SJCRH30 (cell line): ENCODE measurements around the gene JPH3. TPM values are rescaled to one million over a fixed set of nuclear protein-coding genes. Genes with fewer than 3 reads are reported as not detected.

Experiments
- DNase-seq, 2 experiments: peaks; one replicate each; pipeline ENCODE4 v3.0.0-alpha.2; 2015 to 2020
- H3K27ac ChIP-seq: fragments of 250-450 bp; sonication (Bioruptor Pico); 2 replicates; pipeline ENCODE4 v1.5.1; 2020; ENCODE audit warnings: mild to moderate bottlenecking, moderate library complexity
- H3K27me3 ChIP-seq: fragments of 250-450 bp; sonication (Bioruptor Pico); 2 replicates; pipeline ENCODE4 v1.5.1; 2020; ENCODE audit warnings: mild to moderate bottlenecking, moderate library complexity
- H3K36me3 ChIP-seq: fragments of 250-450 bp; sonication (Bioruptor Pico); 2 replicates; pipeline ENCODE4 v1.5.1; 2020; ENCODE audit warnings: mild to moderate bottlenecking, moderate library complexity
- H3K4me1 ChIP-seq: fragments of 250-450 bp; sonication (Bioruptor Pico); 2 replicates; pipeline ENCODE4 v1.5.1; 2020; ENCODE audit warnings: mild to moderate bottlenecking, moderate library complexity
- H3K4me3 ChIP-seq: fragments of 250-450 bp; sonication (Bioruptor Pico); 2 replicates; pipeline ENCODE4 v1.5.1; 2020; ENCODE audit warnings: mild to moderate bottlenecking, moderate library complexity
- H3K9me3 ChIP-seq: fragments of 250-450 bp; sonication (Bioruptor Pico); replicated peaks from 2 replicates; pipeline ENCODE4 v1.5.1; 2020; ENCODE audit warnings: mild to moderate bottlenecking, moderate library complexity
- total RNA-seq: library from RNA; depleted of rRNA; stranded (reverse); fragments of >200 nt; shearing (Covaris generic); gene quantifications from 2 replicates; pipeline ENCODE4 v1.2.3, GENCODE V29; 2014

The JPH3 gene
- total RNA-seq, 1 experiment from 2014 or later = not detected

DNA sequence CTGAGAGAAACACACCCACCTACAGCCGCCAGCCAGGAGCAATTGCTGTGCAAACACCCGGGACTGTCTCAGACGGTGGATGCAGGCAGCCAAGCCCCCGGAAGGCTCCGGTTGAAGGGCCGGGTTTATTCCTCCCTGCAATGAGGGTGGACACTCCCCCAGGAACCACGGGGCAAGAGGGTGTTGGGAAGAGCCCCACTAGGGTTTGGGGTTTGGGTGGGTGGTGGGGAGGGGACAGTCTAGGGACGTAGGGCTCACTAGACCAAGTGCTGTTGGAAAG, 19.2 kb downstream of the JPH3 start:
- Histone ChIP-seq H3K36me3 (no peaks in the 10 kb centered on the region), H3K27ac (no peak overlapping the region), H3K4me1 (no peaks in the 10 kb centered on the region), H3K9me3 (no peaks in the 10 kb centered on the region), H3K4me3 (no peak overlapping the region), H3K27me3 (no peaks in the 10 kb centered on the region)
- DNase-seq = no peak

DNA sequence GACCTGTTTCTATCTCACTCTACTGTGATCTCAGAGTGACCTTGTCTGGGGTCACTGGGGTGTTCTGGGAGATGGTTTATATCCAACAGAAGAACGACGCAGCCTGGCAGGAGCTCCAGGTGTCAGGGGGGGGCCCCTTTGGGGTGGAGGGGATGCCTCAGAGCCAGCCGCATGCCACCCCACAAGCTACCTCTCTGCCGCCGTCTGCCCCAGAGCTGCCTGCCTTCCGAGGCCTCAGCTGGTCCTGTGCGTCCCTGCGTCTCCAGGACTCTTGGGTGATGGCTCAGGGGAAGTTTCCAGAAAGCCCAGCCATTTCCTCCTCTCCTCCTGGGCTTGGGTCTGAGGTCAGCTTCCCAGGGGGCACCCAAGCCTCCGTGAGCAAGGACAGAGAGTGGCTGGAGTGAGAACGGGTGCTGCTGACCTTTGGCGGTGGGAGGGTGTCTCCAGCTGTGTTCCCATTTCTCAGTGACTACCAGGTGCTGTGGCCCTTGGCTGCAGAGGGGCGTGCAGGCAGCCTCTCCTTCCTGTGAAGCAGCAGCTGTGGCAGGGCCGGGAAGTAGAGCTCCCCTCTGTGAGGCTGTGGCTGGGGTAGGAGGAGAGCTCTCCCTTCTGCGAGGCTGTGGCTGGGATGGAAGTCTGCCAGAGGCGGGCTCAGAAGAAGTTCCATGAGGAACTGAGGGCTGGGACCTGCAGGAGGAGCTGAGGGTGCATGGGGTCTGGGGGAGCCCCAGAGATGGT, 19.8 kb downstream of the JPH3 start:
- Histone ChIP-seq H3K4me3 (no peak overlapping the region), H3K27me3 (no peaks in the 10 kb centered on the region), H3K4me1 (no peaks in the 10 kb centered on the region), H3K27ac (no peak overlapping the region), H3K9me3 (no peaks in the 10 kb centered on the region), H3K36me3 (no peaks in the 10 kb centered on the region)
- DNase-seq = peak; percentile 40 to 45

DNA sequence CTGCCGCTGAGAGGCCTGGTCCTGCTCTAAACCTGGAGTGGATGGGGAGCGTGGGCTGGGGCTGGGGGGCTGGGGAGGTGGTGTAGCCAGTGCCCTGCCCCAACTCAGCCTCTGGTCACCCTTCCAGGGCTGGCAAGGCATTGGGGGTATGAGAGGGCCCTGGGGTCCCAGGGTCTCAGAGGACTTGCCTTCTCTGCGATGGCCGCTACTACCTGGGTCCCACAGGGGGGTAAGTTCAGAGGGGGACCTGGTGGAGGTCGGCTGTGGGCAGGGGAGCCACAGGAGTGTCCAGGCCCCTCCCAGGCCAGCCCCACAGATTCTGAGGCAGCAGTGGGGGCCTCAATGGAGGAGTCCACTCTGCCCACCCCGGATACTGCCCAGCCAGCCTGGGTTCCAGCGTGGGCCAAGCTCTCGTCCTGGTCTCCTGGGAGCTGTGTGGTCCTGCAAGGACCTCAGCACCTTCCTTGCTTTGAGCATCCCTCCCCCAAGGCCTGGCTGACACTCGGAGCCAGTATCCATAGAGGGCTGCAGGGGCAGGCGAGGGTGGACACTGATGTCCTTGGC, 20.5 kb downstream of the JPH3 start:
- H3K4me1 ChIP-seq = no peaks in the 10 kb centered on the region
- no peak for DNase-seq
- no peak overlapping the region for H3K27ac ChIP-seq
- H3K27me3 ChIP-seq = no peaks in the 10 kb centered on the region
- no peaks in the 10 kb centered on the region for H3K9me3 ChIP-seq
- no peaks in the 10 kb centered on the region for H3K36me3 ChIP-seq
- H3K4me3 ChIP-seq = no peak overlapping the region

DNA sequence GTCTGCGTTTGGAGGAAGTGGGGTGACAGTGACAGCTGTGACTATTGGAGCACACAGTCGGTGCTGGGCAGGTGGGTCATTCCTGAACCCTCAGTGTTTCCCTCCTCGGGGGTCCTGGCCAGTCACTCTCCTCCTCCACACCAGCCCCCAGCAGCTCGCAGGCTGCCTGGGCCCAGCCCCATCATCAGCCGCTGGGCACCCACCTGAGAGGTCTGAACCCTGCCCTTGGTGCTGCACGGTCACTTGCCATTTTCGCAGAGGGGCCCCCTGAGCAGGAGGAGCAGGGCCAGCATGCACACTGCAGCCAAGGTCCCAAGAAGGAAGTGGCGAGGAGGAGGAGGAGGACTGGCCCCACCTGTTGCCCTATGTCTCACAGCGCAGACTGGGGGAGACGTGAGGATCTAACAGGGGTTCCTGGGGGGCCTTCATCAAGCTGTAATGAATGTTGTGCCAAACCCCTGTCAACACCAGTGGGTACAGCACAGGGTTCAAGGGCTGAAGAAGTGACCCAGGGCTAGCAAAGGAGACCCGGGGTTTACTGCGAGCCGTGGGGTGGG, 23.0 kb downstream of the JPH3 start:
- no peaks in the 10 kb centered on the region for H3K36me3 ChIP-seq
- DNase-seq = no peak
- H3K4me1 ChIP-seq = no peaks in the 10 kb centered on the region
- no peaks in the 10 kb centered on the region for H3K27me3 ChIP-seq
- H3K9me3 ChIP-seq = no peaks in the 10 kb centered on the region
- no peak overlapping the region for H3K4me3 ChIP-seq
- no peak overlapping the region for H3K27ac ChIP-seq

DNA sequence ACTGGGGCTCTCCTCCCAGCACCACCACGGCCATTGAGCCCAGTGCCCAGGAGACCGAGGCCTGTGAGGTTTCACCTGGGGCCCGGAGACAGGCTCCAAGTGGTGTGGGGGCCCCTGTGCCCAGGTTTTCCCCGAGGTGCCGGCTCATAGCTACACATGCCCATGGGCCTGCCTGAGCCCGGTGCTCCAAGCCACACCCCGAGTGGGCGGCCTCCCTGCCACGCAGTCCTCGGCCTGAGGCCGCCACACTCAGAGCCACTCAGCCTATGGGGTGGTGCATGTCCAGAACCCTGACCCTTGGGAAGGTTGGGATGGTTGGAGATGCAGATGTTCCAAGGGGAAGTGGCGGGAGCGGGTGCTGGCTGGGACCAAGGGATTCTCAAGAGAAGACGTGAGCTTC, 24.1 kb downstream of the JPH3 start:
- Histone ChIP-seq H3K27me3 (no peaks in the 10 kb centered on the region), H3K27ac (no peak overlapping the region), H3K36me3 (no peaks in the 10 kb centered on the region), H3K4me1 (no peaks in the 10 kb centered on the region), H3K4me3 (no peak overlapping the region), H3K9me3 (peaks cover 3% of the 10 kb centered on the region; the same call in 1 of the 2 replicates)
- DNase-seq = no peak

DNA sequence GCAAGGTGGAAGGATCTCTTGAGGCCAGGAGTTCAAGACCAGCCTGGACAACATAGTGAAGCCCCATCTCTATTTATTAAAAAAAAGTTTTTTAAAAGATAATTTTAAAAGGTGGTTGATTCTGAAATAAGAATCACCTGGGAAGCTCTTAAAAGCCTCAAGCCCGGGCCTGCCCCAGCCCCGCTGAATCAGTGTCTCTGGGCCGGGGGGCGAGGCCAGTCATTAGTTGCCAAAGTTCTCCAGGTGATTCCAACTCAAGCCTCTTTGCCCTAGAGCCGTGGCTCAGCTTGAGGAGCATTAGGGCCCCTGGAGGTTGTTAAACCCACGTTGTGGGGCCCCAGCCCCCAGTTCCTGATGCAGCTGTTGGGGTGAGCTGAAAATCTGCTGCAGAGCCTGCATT, 24.6 kb downstream of the JPH3 start:
- Histone ChIP-seq H3K27me3 (no peaks in the 10 kb centered on the region), H3K4me1 (no peaks in the 10 kb centered on the region), H3K27ac (no peak overlapping the region), H3K4me3 (no peak overlapping the region), H3K9me3 (peaks cover 3% of the 10 kb centered on the region; the same call in 1 of the 2 replicates), H3K36me3 (no peaks in the 10 kb centered on the region)
- DNase-seq = no peak

DNA sequence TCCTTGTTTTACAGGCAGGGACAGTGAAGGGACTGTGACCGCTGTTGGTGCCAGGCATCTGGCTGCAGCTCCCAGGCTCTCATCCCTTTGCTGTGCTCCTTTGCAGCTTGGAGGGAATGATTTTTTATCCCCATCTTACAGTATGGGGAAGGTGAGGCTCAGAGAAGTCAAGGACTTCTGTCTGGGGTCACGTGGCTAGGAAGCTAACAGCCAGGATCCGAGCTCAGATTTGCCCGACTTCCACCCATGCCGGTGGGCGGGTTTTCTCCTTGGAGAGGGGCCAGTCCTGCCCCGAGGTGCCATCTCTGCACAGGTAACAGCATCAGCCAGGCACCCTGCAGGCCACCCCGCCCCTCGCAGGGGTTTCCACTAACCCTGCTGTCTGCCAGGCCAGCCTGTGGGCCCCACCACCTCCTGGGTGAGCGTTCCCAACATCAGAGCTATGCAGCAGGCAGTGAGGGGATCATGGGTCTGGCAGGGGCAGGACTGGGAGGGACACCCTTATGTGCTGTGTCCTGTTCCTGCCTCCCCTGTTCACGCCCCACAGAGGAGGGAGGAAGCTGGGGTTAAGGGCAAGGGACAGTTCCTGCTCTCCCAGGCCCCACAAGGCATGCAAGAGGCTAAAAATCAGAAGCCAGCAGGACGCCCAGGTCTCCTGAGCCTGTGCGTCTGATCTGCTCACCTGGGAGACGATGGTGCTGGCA, 25.4 kb downstream of the JPH3 start:
- Histone ChIP-seq H3K4me1 (no peaks in the 10 kb centered on the region), H3K4me3 (no peak overlapping the region), H3K9me3 (peaks cover 3% of the 10 kb centered on the region; the same call in 1 of the 2 replicates), H3K36me3 (no peaks in the 10 kb centered on the region), H3K27ac (no peak overlapping the region), H3K27me3 (no peaks in the 10 kb centered on the region)
- no peak for DNase-seq

DNA sequence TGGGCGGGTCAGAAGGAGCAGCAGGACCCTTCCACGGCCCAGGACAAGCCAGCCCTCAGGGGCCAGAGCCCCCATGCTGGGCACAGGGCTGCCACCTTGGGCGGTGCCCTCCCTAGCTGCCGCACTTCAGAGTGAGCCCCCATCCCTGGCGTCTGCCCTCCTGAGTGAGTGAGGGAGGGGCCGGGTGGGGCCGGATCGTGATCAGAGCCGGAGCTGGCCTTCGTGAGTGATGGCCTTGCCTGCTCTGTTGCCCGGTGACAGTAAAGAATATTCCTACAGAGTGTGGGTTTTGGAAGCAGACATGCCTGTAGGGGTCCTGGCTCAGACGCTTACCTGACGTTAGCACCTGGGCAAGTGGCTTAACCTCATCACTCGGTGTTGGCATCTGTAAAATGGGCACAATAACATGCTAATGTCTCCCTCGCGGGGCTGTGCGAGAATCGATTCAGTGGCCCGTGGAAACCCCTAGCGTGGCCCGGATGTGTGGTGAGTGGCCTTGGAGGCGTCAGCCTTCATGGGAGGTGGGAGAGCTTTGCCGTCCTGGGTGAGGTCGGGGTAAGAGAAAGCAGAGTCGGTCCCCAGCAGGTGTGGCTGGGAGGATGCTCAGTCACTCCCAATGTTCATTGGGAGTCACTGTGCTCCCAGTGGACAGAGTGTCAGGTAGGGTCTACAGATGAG, 26.1 kb downstream of the JPH3 start:
- no peak for DNase-seq
- Histone ChIP-seq H3K9me3 (peaks cover 3% of the 10 kb centered on the region; the same call in 1 of the 2 replicates), H3K27me3 (no peaks in the 10 kb centered on the region), H3K27ac (no peak overlapping the region), H3K4me1 (no peaks in the 10 kb centered on the region), H3K36me3 (no peaks in the 10 kb centered on the region), H3K4me3 (no peak overlapping the region)

DNA sequence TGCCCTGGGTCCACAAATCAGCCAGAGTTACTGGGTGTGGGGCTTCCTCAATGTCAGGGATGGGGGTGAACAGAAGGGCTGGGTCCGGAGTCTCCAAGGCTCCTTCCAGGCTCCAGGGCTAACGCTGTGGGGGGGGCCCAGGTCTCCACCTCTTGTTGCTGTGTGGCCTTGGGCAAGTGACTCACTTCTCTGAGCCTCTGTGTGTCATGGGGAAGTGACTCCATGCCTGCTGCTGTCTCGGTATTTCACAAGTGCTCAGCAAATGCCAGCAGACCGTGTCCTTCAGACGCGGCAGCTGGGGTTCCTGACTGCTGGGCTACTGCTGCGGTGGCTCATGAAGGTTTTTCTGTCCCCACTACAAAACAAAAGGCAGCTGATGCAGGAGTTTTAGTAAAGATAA, 26.6 kb downstream of the JPH3 start:
- no peaks in the 10 kb centered on the region for H3K27me3 ChIP-seq
- DNase-seq = no peak

DNA sequence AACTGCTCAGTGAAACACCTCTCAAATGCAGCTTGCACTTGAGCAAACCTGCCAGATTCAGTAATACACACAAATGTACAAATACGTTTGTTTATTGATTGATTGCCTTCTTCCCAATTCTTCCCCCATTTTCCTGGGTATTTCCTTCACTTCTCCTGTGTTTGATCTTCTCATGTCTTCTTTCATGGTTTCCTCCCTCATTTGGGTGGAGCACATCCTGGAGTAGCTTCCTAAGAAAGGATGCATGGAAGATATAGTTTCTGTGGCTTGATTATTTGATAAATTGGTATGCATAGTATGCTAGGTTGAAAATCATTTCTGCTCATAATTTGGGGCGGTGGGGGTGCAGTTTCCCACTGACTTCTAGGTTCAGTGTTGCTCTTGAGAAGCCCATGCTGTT, 28.8 kb downstream of the JPH3 start:
- Histone ChIP-seq H3K27me3 (no peaks in the 10 kb centered on the region), H3K4me3 (no peak overlapping the region), H3K9me3 (peaks cover 3% of the 10 kb centered on the region; the same call in 1 of the 2 replicates), H3K27ac (no peak overlapping the region), H3K4me1 (peaks cover 3% of the 10 kb centered on the region; the same call in 1 of the 2 replicates), H3K36me3 (no peaks in the 10 kb centered on the region)
- no peak for DNase-seq

More for the DNA sequence above, 26.6 kb downstream of the JPH3 start:
- H3K36me3 ChIP-seq = no peaks in the 10 kb centered on the region
- no peak overlapping the region for H3K27ac ChIP-seq
- H3K9me3 ChIP-seq = peaks cover 3% of the 10 kb centered on the region; the same call in 1 of the 2 replicates
- H3K4me1 ChIP-seq = no peaks in the 10 kb centered on the region
- H3K4me3 ChIP-seq = no peak overlapping the region

DNA sequence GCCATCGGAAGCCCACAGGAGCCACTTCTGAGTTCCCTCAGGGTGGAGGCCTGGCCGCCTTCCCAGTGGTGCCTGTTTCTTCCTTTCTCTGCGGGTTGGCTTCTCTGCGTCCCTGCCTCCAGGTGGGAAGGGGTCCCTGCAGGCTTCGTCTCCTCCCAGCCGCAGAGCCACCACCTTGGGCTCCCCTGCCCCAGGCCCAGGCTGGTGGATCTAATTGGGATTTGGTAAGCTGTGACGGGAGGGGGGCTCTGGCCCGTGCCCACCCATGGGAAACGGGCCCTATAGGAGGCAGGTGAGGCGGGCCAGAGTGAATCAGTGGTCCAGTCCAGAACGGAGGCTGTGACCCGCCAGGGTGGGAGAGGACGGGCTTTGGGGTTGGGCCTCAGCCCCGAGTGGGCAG, 32.1 kb downstream of the JPH3 start:
- no peak overlapping the region for H3K4me3 ChIP-seq
- H3K36me3 ChIP-seq = no peaks in the 10 kb centered on the region
- H3K9me3 ChIP-seq = peaks cover 3% of the 10 kb centered on the region; the same call in 1 of the 2 replicates
- no peak overlapping the region for H3K27ac ChIP-seq
- no peak for DNase-seq
- peaks cover 3% of the 10 kb centered on the region; the same call in 1 of the 2 replicates for H3K4me1 ChIP-seq
- no peaks in the 10 kb centered on the region for H3K27me3 ChIP-seq

DNA sequence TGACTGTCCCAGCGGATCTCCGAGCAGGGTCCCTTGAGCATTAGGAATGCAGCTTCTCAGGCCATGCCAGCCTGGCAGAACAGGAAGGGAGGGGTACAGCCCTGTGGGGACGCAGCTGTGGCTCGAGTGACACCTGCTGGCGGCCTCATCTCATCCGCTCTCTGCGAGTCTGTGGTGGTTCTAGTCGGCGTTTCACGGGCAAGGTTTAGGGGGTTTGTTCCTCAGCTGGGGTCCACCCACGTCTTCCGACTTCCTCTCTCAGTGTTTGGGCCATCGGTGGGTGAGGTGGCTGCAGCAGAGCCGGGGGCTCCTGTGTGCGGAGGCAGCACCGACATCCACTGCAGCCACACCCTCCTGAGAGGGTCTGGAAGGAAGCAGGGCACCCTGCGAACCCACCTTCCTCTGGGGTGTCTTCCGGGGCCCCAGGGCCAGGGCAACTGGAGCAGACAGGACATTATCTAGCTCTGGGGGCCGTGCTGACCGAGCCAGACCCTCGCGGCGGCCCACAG, 33.3 kb downstream of the JPH3 start:
- Histone ChIP-seq H3K4me3 (no peak overlapping the region), H3K27ac (no peak overlapping the region), H3K36me3 (no peaks in the 10 kb centered on the region), H3K4me1 (peaks cover 3% of the 10 kb centered on the region; the same call in 1 of the 2 replicates), H3K9me3 (peaks cover 3% of the 10 kb centered on the region; the same call in 1 of the 2 replicates), H3K27me3 (no peaks in the 10 kb centered on the region)
- peak; percentile 51 to 61 for DNase-seq

DNA sequence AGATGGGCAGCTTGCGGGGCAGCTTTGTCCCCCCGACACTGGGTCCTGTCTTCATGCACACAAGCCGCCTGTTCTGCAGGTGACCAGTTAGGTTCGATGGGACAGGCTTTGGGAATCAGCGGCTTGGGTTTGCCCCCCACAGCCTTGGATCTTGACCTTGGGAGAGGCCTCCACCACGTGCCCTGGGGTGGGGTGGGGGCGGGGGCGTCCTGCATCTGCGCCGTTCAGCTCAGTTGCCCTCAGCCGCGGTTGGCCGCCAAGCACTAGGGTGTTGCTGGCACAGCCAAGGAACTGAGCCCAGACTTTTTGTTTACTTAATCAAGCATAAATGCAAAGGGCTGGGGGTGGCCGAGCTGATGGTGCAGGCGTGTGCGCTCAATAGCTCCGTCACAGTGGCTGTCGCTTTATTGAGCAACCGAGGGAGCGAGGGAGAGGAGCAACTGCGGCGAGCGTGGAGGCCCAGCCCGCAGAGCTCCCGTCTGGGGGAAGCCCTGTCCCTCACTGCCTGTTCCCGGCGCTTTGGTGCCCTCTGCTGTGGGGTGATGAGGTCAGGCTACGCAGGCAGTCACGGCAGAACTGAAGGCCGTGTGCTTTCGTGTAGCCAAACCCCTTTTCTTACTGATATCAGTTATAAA, 33.9 kb downstream of the JPH3 start:
- H3K9me3 ChIP-seq = peaks cover 1% of the 10 kb centered on the region; the same call in 1 of the 2 replicates
- peaks cover 3% of the 10 kb centered on the region; the same call in 1 of the 2 replicates for H3K4me1 ChIP-seq
- no peaks in the 10 kb centered on the region for H3K27me3 ChIP-seq
- H3K4me3 ChIP-seq = no peak overlapping the region
- H3K27ac ChIP-seq = no peak overlapping the region
- H3K36me3 ChIP-seq = no peaks in the 10 kb centered on the region
- DNase-seq = peak; percentile 72 to 76

DNA sequence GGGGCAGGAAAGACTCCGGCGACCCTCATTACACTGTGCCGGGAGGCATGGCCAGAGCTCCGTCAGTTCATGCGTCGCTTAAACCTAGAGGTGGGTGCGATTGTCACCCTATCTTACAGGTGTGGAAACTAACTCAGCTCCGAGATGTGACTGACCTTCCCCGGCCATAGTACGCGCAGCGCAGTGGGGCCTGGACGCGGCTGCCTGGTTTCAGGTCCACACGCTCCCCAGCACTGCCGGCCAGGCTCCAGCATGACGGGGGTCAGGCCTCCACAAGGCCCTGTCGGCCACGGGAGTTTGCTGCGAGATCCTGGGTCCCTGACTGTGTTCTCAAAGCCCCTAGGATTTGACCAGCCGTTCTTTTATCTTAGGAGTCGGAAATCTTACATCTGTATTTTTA, 34.4 kb downstream of the JPH3 start:
- Histone ChIP-seq H3K27ac (no peak overlapping the region), H3K4me3 (no peak overlapping the region), H3K9me3 (no peaks in the 10 kb centered on the region), H3K36me3 (no peaks in the 10 kb centered on the region), H3K27me3 (no peaks in the 10 kb centered on the region), H3K4me1 (peaks cover 3% of the 10 kb centered on the region; the same call in 1 of the 2 replicates)
- DNase-seq = no peak
